ENCODE measurements around the gene HSD17B3.
"Not testable (repeated sequence)": the region's sequence is repeated elsewhere in the genome, so short reads cannot be mapped to it uniquely, and the experiment has no call there.

Gene HSD17B3

DNA sequence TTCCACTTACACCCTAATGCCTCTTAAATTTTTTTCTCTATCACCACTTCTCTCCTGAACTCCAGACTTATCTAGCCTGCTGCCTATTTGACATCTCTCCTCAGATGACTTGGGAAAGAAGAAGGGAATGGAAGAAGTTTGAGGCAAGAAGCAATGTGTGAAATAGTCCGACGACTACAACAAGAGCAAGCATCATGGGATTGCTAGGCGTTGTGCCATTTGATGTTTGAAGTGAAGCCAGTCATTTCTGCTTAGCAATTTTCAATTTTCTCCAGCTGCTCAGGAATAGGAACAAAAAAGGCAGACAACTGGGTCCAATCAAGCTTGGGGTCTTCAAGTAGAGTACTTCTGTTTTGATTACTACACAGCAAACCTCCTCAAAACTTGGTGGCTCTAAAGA is 106.4 kb downstream of the HSD17B3 start:
- no peak overlapping the region for H3K4me3 Mint-ChIP-seq
- ATAC-seq (replicated peaks; ENCODE audit: extremely low read depth, poor library complexity, severe bottlenecking) (no peak), DNase-seq (ENCODE audit: low spot score in 2 of 2) (no peak)
- peaks cover 61% of the 10 kb centered on the region for H3K27me3 Mint-ChIP-seq
- H3K27ac Mint-ChIP-seq (ENCODE audit: low read depth), result no peak overlapping the region
- no peaks in the 10 kb centered on the region for H3K4me1 Mint-ChIP-seq
- peaks cover 2% of the 10 kb centered on the region for H3K36me3 Mint-ChIP-seq (ENCODE audit: insufficient read depth)
- peaks cover 6% of the 10 kb centered on the region for H3K9me3 Mint-ChIP-seq

GRCh38 chr9:96193236-96193755 is 108.7 kb downstream of the HSD17B3 start:
- Mint-ChIP-seq H3K36me3 (ENCODE audit: insufficient read depth) (peaks cover 3% of the 10 kb centered on the region), H3K4me1 (no peaks in the 10 kb centered on the region), H3K27ac (ENCODE audit: low read depth) (no peak overlapping the region), H3K27me3 (peaks cover 64% of the 10 kb centered on the region), H3K4me3 (no peak overlapping the region), H3K9me3 (peaks cover 7% of the 10 kb centered on the region)
- no peak for DNase-seq (ENCODE audit: low spot score in 2 of 2)
- no peak for ATAC-seq (replicated peaks; ENCODE audit: extremely low read depth, poor library complexity, severe bottlenecking)

DNA sequence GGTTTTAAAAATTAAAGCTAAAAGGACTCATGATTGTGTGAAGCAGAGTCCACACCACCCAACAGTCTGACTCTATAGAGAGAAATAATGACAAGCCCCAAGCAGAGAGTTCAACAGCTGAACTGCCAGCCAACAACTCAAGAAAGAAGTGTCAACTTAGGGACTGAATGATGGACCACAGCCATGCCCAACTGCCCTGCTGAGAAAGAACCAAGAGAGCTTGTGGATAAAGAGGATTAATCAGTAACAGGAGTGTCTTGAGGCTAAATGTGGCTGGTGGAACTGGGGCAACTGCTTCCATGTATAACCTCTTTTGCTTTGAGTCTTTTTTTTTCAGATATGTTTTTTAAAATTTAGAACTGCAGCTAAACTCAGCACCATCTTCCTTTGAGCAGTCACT is 109.3 kb downstream of the HSD17B3 start:
- peaks cover 7% of the 10 kb centered on the region for H3K9me3 Mint-ChIP-seq
- H3K4me1 Mint-ChIP-seq, result no peaks in the 10 kb centered on the region
- peaks cover 64% of the 10 kb centered on the region for H3K27me3 Mint-ChIP-seq
- no peak overlapping the region for H3K27ac Mint-ChIP-seq (ENCODE audit: low read depth)
- no peak overlapping the region for H3K4me3 Mint-ChIP-seq
- DNase-seq (ENCODE audit: low spot score in 2 of 2) (no peak), ATAC-seq (replicated peaks; ENCODE audit: extremely low read depth, poor library complexity, severe bottlenecking) (no peak)
- H3K36me3 Mint-ChIP-seq (ENCODE audit: insufficient read depth), result peaks cover 4% of the 10 kb centered on the region

- H3K4me1 Mint-ChIP-seq, result no peaks in the 10 kb centered on the region
- no peak for DNase-seq (ENCODE audit: low spot score in 2 of 2)
- H3K27me3 Mint-ChIP-seq, result peaks cover 69% of the 10 kb centered on the region
- ATAC-seq (replicated peaks; ENCODE audit: extremely low read depth, poor library complexity, severe bottlenecking), result no peak
- peaks cover 11% of the 10 kb centered on the region for H3K9me3 Mint-ChIP-seq
- H3K4me3 Mint-ChIP-seq, result no peak overlapping the region
- H3K27ac Mint-ChIP-seq (ENCODE audit: low read depth), result no peak overlapping the region
- H3K36me3 Mint-ChIP-seq (ENCODE audit: insufficient read depth), result peaks cover 4% of the 10 kb centered on the region
Observed at GRCh38 chr9:96189995-96190394, 112.0 kb downstream of the HSD17B3 start.

GRCh38 chr9:96189581-96189980 is 112.4 kb downstream of the HSD17B3 start:
- H3K36me3 Mint-ChIP-seq (ENCODE audit: insufficient read depth); DNase-seq (ENCODE audit: low spot score in 2 of 2); H3K27ac Mint-ChIP-seq (ENCODE audit: low read depth); ATAC-seq (replicated peaks; ENCODE audit: extremely low read depth, poor library complexity, severe bottlenecking); H3K4me3 Mint-ChIP-seq; H3K4me1 Mint-ChIP-seq: not testable (repeated sequence)
- Mint-ChIP-seq H3K27me3 (peaks cover 69% of the 10 kb centered on the region), H3K9me3 (peaks cover 12% of the 10 kb centered on the region)

DNA sequence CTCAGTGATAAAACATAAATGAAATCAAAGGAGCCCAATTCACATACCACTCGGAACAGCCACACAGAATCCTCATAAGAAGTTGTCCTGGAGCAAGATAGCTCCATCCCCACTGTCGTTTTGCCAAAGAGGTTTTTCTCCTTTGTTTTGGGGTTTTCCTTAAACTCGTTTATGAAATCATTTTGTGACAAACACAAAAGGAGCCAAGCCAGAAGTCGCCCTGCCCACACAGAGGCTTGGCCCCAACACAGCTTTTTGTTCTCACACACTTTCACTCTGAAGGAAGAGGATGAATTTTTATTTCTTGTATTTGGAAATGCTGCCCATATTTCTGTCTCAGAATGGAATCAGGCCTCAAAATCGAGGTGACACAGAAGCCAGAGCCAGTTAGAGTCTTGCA is 113.4 kb downstream of the HSD17B3 start:
- H3K27me3 Mint-ChIP-seq, result peaks cover 68% of the 10 kb centered on the region
- no peaks in the 10 kb centered on the region for H3K4me1 Mint-ChIP-seq
- no peak overlapping the region for H3K27ac Mint-ChIP-seq (ENCODE audit: low read depth)
- peaks cover 12% of the 10 kb centered on the region for H3K9me3 Mint-ChIP-seq
- ATAC-seq (replicated peaks; ENCODE audit: extremely low read depth, poor library complexity, severe bottlenecking) (no peak), DNase-seq (ENCODE audit: low spot score in 2 of 2) (no peak)
- H3K36me3 Mint-ChIP-seq (ENCODE audit: insufficient read depth), result peaks cover 4% of the 10 kb centered on the region
- no peak overlapping the region for H3K4me3 Mint-ChIP-seq

DNA sequence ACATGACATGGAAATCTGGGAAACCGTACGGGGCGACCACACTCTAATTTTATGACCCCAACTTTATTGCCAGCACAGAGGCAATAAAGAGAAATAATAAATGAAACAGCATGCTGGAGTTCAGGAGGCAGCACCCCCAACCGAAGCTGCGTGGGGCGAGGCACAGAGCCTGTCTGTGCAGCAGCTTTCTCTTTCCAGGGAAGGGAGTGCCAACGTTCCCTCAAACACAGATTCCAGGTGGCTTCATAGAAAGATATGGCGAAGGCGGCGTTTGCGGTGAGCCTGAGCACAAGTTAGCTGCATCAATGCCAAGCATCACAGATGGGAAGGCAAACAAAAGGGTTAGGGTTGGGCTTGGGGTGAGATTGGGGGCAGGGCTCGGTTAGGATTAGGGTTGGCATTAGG is 114.8 kb downstream of the HSD17B3 start:
- Mint-ChIP-seq H3K27me3 (peaks cover 69% of the 10 kb centered on the region), H3K27ac (ENCODE audit: low read depth) (no peak overlapping the region), H3K4me1 (no peaks in the 10 kb centered on the region), H3K9me3 (peaks cover 12% of the 10 kb centered on the region), H3K4me3 (no peak overlapping the region), H3K36me3 (ENCODE audit: insufficient read depth) (peaks cover 4% of the 10 kb centered on the region)
- ATAC-seq (replicated peaks; ENCODE audit: extremely low read depth, poor library complexity, severe bottlenecking), result no peak
- no peak for DNase-seq (ENCODE audit: low spot score in 2 of 2)

- H3K4me1 Mint-ChIP-seq, result no peaks in the 10 kb centered on the region
- no peak overlapping the region for H3K27ac Mint-ChIP-seq (ENCODE audit: low read depth)
- no peak overlapping the region for H3K4me3 Mint-ChIP-seq
- peaks cover 67% of the 10 kb centered on the region for H3K27me3 Mint-ChIP-seq
- H3K36me3 Mint-ChIP-seq (ENCODE audit: insufficient read depth), result peaks cover 4% of the 10 kb centered on the region
- H3K9me3 Mint-ChIP-seq, result peaks cover 12% of the 10 kb centered on the region
- ATAC-seq (replicated peaks; ENCODE audit: extremely low read depth, poor library complexity, severe bottlenecking) (no peak), DNase-seq (ENCODE audit: low spot score in 2 of 2) (no peak)
Observed at GRCh38 chr9:96186591-96187011, 115.4 kb downstream of the HSD17B3 start.

DNA sequence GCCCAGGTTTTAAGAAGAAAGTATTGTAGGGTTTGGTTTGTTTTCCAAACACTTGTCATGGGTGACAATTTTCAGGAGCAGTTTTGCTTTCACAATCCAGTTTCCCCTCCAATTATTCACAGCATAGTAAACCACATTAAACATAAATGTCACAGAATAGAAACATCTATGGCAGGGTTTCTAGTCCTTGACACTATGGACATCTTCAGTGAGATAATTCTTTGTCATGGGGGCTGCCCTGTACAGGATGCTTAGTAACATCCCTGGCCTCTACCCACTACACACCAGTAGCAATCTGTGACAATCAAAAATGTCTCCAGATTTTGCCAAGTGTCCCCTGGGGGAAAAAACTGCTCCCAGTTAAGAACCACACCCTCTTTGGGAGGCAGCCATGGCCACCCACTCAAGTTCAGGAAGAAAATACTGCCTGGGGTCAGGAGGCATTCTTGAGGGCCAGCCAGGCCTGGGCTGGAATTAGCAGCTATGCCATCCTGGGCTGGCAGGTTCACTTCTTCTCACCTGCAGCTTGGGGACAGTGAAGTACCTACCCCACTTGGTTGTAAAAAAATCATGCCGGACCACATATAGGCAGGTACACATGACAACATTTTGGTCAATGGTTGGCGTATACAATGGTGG is 116.3 kb downstream of the HSD17B3 start:
- H3K4me3 Mint-ChIP-seq, result no peak overlapping the region
- peaks cover 68% of the 10 kb centered on the region for H3K27me3 Mint-ChIP-seq
- H3K4me1 Mint-ChIP-seq, result no peaks in the 10 kb centered on the region
- no peak overlapping the region for H3K27ac Mint-ChIP-seq (ENCODE audit: low read depth)
- DNase-seq (ENCODE audit: low spot score in 2 of 2) (no peak), ATAC-seq (replicated peaks; ENCODE audit: extremely low read depth, poor library complexity, severe bottlenecking) (no peak)
- H3K9me3 Mint-ChIP-seq, result peaks cover 6% of the 10 kb centered on the region
- peaks cover 2% of the 10 kb centered on the region for H3K36me3 Mint-ChIP-seq (ENCODE audit: insufficient read depth)

Measured in central memory CD8-positive, alpha-beta T cell (primary cell).